Left ventricle myocardium superior (tissue), 1 donor: Measurements from ENCODE around the gene MS4A10. TPM values are rescaled to one million over a fixed set of nuclear protein-coding genes. Genes with fewer than 3 reads are reported as not detected.
"Not testable (repeated sequence)": the region's sequence is repeated elsewhere in the genome, so short reads cannot be mapped to it uniquely, and the experiment has no call there.

Experiments
- ATAC-seq: fragments of 200-7000 bp; cut with Tn5 transposase; one replicate; pipeline ENCODE4 v1.9.1; 2020; ENCODE audit warnings: mild to moderate bottlenecking, moderate library complexity
- DNase-seq: peaks from one replicate; pipeline ENCODE4 v3.0.0-alpha.2; 2020
- intact Hi-C: fragments of 100-400 bp; cut with micrococcal nuclease; formaldehyde crosslinking; loops from one replicate; pipeline ENCODE4 v1.11.0; 2022
- total RNA-seq: library from RNA; stranded (reverse); fragmentation: NEBNext Ultra II Directional; extraction: Animal tissue kit (Norgen Biotek cat#: 25700); gene quantifications from one replicate; pipeline ENCODE4 v1.2.1, GENCODE V29; 2021
- donor health status: DM: no; HTN: yes; CAD: no; lungs with severe emphysema.

Gene MS4A10
- total RNA-seq, 1 donor from 2014 or later = not detected

- no peak for DNase-seq
- intact Hi-C loops = no loop called here
- ATAC-seq = no peak
Observed at GRCh38 chr11:60813324-60813723, 28.2 kb downstream of the MS4A10 start.

GRCh38 chr11:60814112-60814511 lies 29.0 kb downstream of the MS4A10 start:
- DNase-seq (peak; percentile 1), ATAC-seq (no peak)
- intact Hi-C loops = no loop called here

GRCh38 chr11:60816590-60817157 lies 31.5 kb downstream of the MS4A10 start:
- intact Hi-C loops = no loop called here
- ATAC-seq (no peak), DNase-seq (peak; percentile 2)

DNA sequence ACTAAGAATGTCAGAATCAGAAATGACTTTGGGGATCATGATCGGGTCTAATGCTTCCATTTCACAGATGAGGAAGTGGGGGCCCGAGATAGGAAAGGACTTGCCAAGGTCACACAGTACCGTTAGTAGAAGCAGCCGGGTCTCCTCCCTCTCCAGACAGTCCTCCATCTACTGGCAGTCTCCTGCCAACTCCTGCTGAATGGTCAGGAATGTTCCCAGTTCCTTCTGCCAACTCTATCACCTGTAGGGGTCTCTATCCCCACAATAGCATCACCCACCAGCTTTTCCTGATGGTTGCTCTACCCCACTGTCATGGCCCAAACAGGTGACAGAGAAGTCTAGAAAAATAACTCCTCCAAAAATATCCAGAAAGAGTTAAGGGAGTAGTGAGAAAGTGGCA lies 32.9 kb downstream of the MS4A10 start:
- intact Hi-C loops = no loop called here
- DNase-seq (no peak), ATAC-seq (no peak)

- ATAC-seq = no peak
- intact Hi-C loops = no loop called here
- DNase-seq = no peak
Observed at GRCh38 chr11:60821827-60822599, 36.9 kb downstream of the MS4A10 start.

GRCh38 chr11:60823745-60824306 lies 38.7 kb downstream of the MS4A10 start:
- intact Hi-C loops, ATAC-seq, DNase-seq: not testable (repeated sequence)

DNA sequence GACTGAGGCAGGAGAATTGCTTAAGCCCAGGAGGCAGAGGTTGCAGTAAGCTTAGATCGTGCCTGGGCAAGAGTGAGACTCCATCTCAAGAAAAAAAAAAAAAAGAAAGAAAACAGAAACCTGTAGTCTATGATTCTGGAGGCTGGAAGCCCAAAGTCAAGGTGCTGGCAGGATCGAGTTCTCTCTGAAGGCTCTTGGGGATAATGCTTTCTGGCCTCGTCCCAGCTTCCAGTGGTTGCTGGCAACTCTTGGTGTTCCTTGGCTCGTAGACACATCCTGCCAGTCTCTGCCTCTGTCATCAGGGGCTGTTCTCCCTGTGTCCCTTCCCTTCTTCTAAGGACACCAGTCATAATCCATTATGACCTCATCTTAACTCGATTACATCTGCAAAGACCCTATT lies 40.0 kb downstream of the MS4A10 start:
- intact Hi-C loops = no loop called here
- DNase-seq (no peak), ATAC-seq (no peak)

- intact Hi-C loops = no loop called here
- ATAC-seq (no peak), DNase-seq (no peak)
Observed at GRCh38 chr11:60825790-60826189, 40.7 kb downstream of the MS4A10 start.

GRCh38 chr11:60830478-60831142 lies 45.5 kb downstream of the MS4A10 start:
- intact Hi-C loops = loop anchor here (5.0 kb wide), 2 partner anchors 72 to 357 kb away; no protein-coding TSS in a partner anchor
- DNase-seq (no peak), ATAC-seq (no peak)

GRCh38 chr11:60831143-60831500 lies 46.0 kb downstream of the MS4A10 start:
- intact Hi-C loops = loop anchor here (5.0 kb wide), 2 partner anchors 71 to 356 kb away; no protein-coding TSS in a partner anchor
- DNase-seq (peak; percentile 92), ATAC-seq (peak; percentile 90)

DNA sequence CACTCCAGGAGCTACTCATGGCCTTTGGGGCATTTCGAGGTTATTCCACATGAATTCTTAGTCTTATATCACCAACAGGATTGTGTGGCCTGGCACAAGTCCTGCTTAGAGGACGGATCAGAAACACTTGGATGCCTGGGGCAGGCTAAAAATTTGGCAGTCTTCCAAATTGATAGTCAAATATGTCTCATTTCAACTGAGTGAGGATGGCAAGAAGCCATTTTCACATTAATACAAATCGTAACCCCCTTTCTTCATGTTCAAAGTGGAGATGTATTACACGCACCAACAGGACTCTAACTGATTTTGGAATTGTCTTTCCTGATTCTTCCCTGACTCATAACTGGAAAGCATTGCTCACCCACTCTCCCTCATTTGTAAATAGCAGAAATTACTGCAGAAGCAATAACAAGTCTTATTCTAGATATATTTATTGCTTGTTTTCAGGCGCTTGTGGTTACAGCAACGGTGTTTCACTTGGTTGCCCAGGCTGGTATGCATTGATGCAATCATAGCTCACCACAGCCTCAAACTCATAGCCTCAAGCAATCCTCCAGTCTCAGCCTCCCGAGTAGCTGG lies 46.5 kb downstream of the MS4A10 start:
- DNase-seq (no peak), ATAC-seq (no peak)
- intact Hi-C loops = loop anchor here (5.0 kb wide), 2 partner anchors 71 to 356 kb away; no protein-coding TSS in a partner anchor

DNA sequence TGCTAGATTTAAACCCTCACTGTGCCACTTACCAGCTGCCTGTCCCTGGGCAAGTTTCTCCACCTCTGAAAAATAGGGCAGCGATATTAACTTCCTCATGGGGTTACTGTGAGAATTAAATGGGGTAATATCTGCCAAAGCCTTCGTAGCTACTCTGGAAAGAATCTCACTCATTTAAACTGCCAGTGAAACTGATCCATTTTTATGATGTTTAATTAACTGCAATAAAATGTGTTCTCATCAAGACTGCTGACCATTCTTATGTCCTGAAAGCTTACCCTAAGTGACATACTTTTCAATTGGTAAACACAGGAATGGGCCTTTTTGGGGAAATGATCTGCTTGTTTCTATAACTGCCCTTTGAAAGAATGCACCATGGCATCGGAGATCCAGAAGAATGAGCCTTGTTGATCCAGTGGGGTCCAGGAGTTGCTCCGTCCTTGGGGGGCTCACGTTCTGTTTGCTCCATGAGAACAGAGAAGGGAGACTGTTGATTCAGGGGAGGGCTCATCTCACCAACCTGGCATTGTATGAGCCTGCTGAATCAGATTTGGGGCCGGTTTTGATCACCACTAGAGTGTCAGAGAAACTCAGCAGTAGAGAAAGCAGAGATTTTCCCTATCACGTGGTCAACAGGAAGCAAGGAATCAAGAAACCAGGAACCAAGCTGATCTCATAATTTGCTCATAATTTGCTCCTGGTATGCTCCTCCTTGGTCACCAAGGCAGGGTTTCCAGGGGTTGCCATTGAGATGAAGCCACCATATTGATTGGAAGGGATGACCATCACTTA lies 49.8 kb downstream of the MS4A10 start:
- DNase-seq = no peak
- intact Hi-C loops = loop anchor here (5.0 kb wide), 2 partner anchors 67 to 352 kb away; no protein-coding TSS in a partner anchor
- no peak for ATAC-seq

- intact Hi-C loops = no loop called here
- peak; percentile 32 for ATAC-seq
- no peak for DNase-seq
Observed at GRCh38 chr11:60835534-60835846, 50.4 kb downstream of the MS4A10 start.

GRCh38 chr11:60836866-60837515 lies 51.9 kb downstream of the MS4A10 start:
- DNase-seq (no peak), ATAC-seq (no peak)
- intact Hi-C loops = no loop called here

- intact Hi-C loops = no loop called here
- DNase-seq = no peak
- no peak for ATAC-seq
Observed at GRCh38 chr11:60838132-60838531, 53.0 kb downstream of the MS4A10 start.

DNA sequence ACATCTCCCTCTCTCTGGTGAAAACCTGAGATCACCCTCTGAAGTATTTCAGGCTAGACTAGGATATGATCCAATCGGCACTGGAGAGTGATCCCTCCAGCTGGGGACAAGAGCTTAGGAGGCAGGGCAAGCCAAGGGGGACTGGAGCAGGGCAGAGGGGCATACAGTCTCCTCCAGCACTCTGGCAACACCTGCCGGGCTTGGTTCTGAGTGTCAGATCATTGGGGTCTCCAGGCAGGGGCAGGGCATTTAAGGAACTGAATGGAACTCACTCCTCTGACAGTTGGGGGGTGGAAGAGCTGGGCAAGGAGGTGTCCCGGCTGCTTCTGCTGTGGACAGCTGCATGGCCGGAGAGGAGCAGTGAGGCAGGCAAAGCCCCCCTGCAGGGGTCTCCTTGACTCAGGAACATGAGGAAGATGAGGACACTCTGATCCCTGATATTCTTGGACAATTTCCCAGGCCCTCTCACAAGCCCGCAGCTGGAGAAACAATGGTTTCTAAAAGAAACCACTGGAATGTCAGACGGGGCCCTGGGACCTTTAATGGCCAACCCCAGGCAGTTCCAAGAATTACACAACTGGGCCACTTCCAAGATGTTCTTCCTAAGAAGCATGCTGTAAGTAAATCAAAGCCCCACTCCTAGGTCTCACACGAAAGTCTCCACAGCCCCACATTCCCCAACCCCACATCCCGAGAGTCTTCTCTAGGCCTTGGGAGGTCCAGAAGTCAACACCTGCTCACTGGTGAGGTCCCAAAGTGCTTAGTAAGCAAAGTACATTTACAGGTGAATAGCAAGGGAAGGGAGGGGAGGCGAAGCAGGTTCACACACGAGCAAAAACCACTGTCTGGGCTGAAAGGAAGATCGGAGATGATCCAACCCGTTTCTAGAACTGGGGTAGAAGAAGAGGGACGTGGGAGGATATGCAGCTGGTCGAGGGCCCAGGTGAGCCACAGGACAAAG lies 55.6 kb downstream of the MS4A10 start:
- intact Hi-C loops = no loop called here
- DNase-seq (peak; percentile 52), ATAC-seq (peak; percentile 73)
